ENCODE results near the gene CCL17.
"Not testable (repeated sequence)": the region's sequence is repeated elsewhere in the genome, so short reads cannot be mapped to it uniquely, and the experiment has no call there.

The CCL17 gene

GRCh38 chr16:57403965-57404817 lies at the start of gene CCL17:
Gene CCL17 (plus strand): TSS chr16:57404767. CDS start chr16:57413933, 9,166 bp downstream.
- no peak for DNase-seq (ENCODE audit: low read depth in 3 of 3)

GRCh38 chr16:57355898-57356414 lies 48.6 kb upstream of the CCL17 start:
- no peak for DNase-seq (ENCODE audit: low read depth in 3 of 3)

GRCh38 chr16:57356547-57356946 lies 48.0 kb upstream of the CCL17 start:
- no peak for DNase-seq (ENCODE audit: low read depth in 3 of 3)

GRCh38 chr16:57357330-57358085 lies 47.1 kb upstream of the CCL17 start:
- DNase-seq (ENCODE audit: low read depth in 3 of 3) = no peak

- no peak for DNase-seq (ENCODE audit: low read depth in 3 of 3)
Observed at GRCh38 chr16:57358086-57358420, 46.5 kb upstream of the CCL17 start.

- DNase-seq (ENCODE audit: low read depth in 3 of 3) = no peak
Observed at GRCh38 chr16:57358527-57359095, 46.0 kb upstream of the CCL17 start, which contains the start of gene CCL22. Gene CCL22 (plus strand): TSS chr16:57358783. CDS start chr16:57358817, 34 bp downstream.

GRCh38 chr16:57360321-57360935 lies 44.1 kb upstream of the CCL17 start:
- no peak for DNase-seq (ENCODE audit: low read depth in 3 of 3)

- no peak for DNase-seq (ENCODE audit: low read depth in 3 of 3)
Observed at GRCh38 chr16:57361404-57361803, 43.2 kb upstream of the CCL17 start.

- no peak for DNase-seq (ENCODE audit: low read depth in 3 of 3)
Observed at GRCh38 chr16:57364143-57364542, 40.4 kb upstream of the CCL17 start.

- DNase-seq (ENCODE audit: low read depth in 3 of 3) = no peak
Observed at GRCh38 chr16:57366544-57367040, 38.0 kb upstream of the CCL17 start.

- no peak for DNase-seq (ENCODE audit: low read depth in 3 of 3)
Observed at GRCh38 chr16:57367116-57367752, 37.3 kb upstream of the CCL17 start.

- no peak for DNase-seq (ENCODE audit: low read depth in 3 of 3)
Observed at GRCh38 chr16:57371494-57372371, 32.8 kb upstream of the CCL17 start.

- no peak for DNase-seq (ENCODE audit: low read depth in 3 of 3)
Observed at GRCh38 chr16:57372372-57373116, 32.0 kb upstream of the CCL17 start, which contains the start of gene CX3CL1. Gene CX3CL1 (plus strand): TSS chr16:57372490. CDS start chr16:57372569, 79 bp downstream.

GRCh38 chr16:57373117-57373947 lies 31.2 kb upstream of the CCL17 start:
- DNase-seq (ENCODE audit: low read depth in 3 of 3) = no peak

- no peak for DNase-seq (ENCODE audit: low read depth in 3 of 3)
Observed at GRCh38 chr16:57374067-57374534, 30.5 kb upstream of the CCL17 start.

GRCh38 chr16:57374925-57375465 lies 29.6 kb upstream of the CCL17 start:
- not testable (repeated sequence) for DNase-seq (ENCODE audit: low read depth in 3 of 3)

GRCh38 chr16:57376313-57376818 lies 28.2 kb upstream of the CCL17 start:
- no peak for DNase-seq (ENCODE audit: low read depth in 3 of 3)

Data from stimulated activated CD4-positive, alpha-beta T cell treated with anti-CD3 and anti-CD28 coated beads, TNF-alpha, amount 100 ng/mL, for 24 hours (primary cell).